Thoracic aorta (tissue), 2 donors: ENCODE measurements around the gene DLGAP1. TPM values are rescaled to one million over a fixed set of nuclear protein-coding genes. Genes with fewer than 3 reads are reported as not detected.

Experiments
- ATAC-seq: fragments of 150-250 bp; one replicate; pipeline ENCODE4 v1.8.0; 2017; ENCODE audit warnings: low read depth; ENCODE audit not compliant: insufficient number of reproducible peaks, low FRiP score
- DNase-seq: peaks from one replicate; pipeline ENCODE4 v3.0.0-alpha.2; 2020; ENCODE audit warnings: low spot score
- H3K27ac ChIP-seq, 2 donors: fragments of 200-600 bp; sonication (generic); 1 replicate in 1 of 2; 2 replicates in 1 of 2; pipeline ENCODE4 v1.5.1; 2016; ENCODE audit warnings: mild to moderate bottlenecking in 2 of 2, moderate library complexity in 2 of 2
- H3K27me3 ChIP-seq: fragments of 200-600 bp; sonication (generic); replicated peaks from 2 replicates; pipeline ENCODE4 v1.6.0; 2016; ENCODE audit warnings: mild to moderate bottlenecking; ENCODE audit not compliant: insufficient read depth
- H3K36me3 ChIP-seq: fragments of 200-600 bp; sonication (generic); one replicate; pipeline ENCODE4 v1.5.1; 2016
- H3K4me1 ChIP-seq, 2 donors: fragments of 200-600 bp; sonication (generic); 1 replicate in 1 of 2; 2 replicates in 1 of 2; pipeline versions ENCODE4 v1.5.1 to v1.6.0; 2016; ENCODE audit warnings: low read depth in 2 of 2, mild to moderate bottlenecking in 1 of 2; ENCODE audit not compliant: control insufficient read depth in 1 of 2
- H3K4me3 ChIP-seq: fragments of 200-600 bp; sonication (generic); 2 replicates; pipeline ENCODE4 v1.5.1; 2016; ENCODE audit warnings: mild to moderate bottlenecking
- H3K9me3 ChIP-seq: fragments of 200-600 bp; sonication (generic); 2 replicates; pipeline ENCODE4 v1.5.1; 2016
- CTCF ChIP-seq: fragments of 200-600 bp; sonication (generic); IDR thresholded peaks from one replicate; pipeline ENCODE4 v1.5.1; 2019; ENCODE audit warnings: antibody characterized with exemption
- total RNA-seq, 2 donors: library from RNA; depleted of rRNA; stranded (reverse); fragments of >200 nt; gene quantifications; one replicate each; pipeline versions ENCODE4 v1.1.0 to v1.2.3, GENCODE V29; 2016

The DLGAP1 gene
- total RNA-seq, 2 donors from 2014 or later = 7.3 to 19.0 TPM

GRCh38 chr18:3782901-3783300 lies 672.2 kb downstream of the DLGAP1 start:
- Histone ChIP-seq H3K27me3 (no peaks in the 10 kb centered on the region), H3K27ac (no peak overlapping the region), H3K4me1 (no peaks in the 10 kb centered on the region), H3K9me3 (no peaks in the 10 kb centered on the region), H3K4me3 (no peak overlapping the region), H3K36me3 (no peaks in the 10 kb centered on the region)
- TF ChIP-seq CTCF = no peak
- DNase-seq (no peak), ATAC-seq (no peak)

GRCh38 chr18:3777719-3778118 lies 677.4 kb downstream of the DLGAP1 start:
- Histone ChIP-seq H3K4me3 (no peak overlapping the region), H3K9me3 (no peaks in the 10 kb centered on the region), H3K27me3 (no peaks in the 10 kb centered on the region), H3K27ac (no peak overlapping the region), H3K4me1 (peaks cover 6 to 17% of the 10 kb centered on the region in 2 donors), H3K36me3 (no peaks in the 10 kb centered on the region)
- no peak for TF ChIP-seq CTCF
- ATAC-seq (no peak), DNase-seq (no peak)

GRCh38 chr18:3777122-3777521 lies 678.0 kb downstream of the DLGAP1 start:
- no peaks in the 10 kb centered on the region for H3K27me3 ChIP-seq
- no peaks in the 10 kb centered on the region for H3K9me3 ChIP-seq
- no peak overlapping the region for H3K4me3 ChIP-seq
- TF ChIP-seq CTCF = no peak
- ATAC-seq (no peak), DNase-seq (no peak)
- no peaks in the 10 kb centered on the region for H3K36me3 ChIP-seq
- peaks cover 7 to 20% of the 10 kb centered on the region in 2 donors for H3K4me1 ChIP-seq
- H3K27ac ChIP-seq = no peak overlapping the region

- DNase-seq = no peak
- TF ChIP-seq CTCF = no peak
- ATAC-seq = no peak
- Histone ChIP-seq H3K4me1 (peaks cover 7 to 25% of the 10 kb centered on the region in 2 donors), H3K4me3 (no peak overlapping the region), H3K27me3 (no peaks in the 10 kb centered on the region), H3K36me3 (no peaks in the 10 kb centered on the region), H3K27ac (no peak overlapping the region), H3K9me3 (no peaks in the 10 kb centered on the region)
Measured at GRCh38 chr18:3775996-3776395, 679.1 kb downstream of the DLGAP1 start.

GRCh38 chr18:3773303-3773702 lies 681.8 kb downstream of the DLGAP1 start:
- DNase-seq = no peak
- no peak for ATAC-seq
- Histone ChIP-seq H3K36me3 (no peaks in the 10 kb centered on the region), H3K4me3 (no peak overlapping the region), H3K27ac (no peak overlapping the region), H3K4me1 (peaks cover 7 to 25% of the 10 kb centered on the region in 2 donors), H3K9me3 (no peaks in the 10 kb centered on the region), H3K27me3 (no peaks in the 10 kb centered on the region)
- TF ChIP-seq CTCF = peak; percentile 16
